T-helper 22 cell (primary cell): ENCODE results near the gene ANGPT4.
"Not testable (repeated sequence)": the region's sequence is repeated elsewhere in the genome, so short reads cannot be mapped to it uniquely, and the experiment has no call there.

ENCODE experiments used
- DNase-seq: peaks from one replicate; pipeline ENCODE4 v3.0.0-alpha.2; 2020; ENCODE audit warnings: low read depth

Gene ANGPT4

GRCh38 chr20:873875-874607, 42.1 kb downstream of the ANGPT4 start:
- DNase-seq, result no peak

- no peak for DNase-seq
Observed at GRCh38 chr20:872855-873520, 43.1 kb downstream of the ANGPT4 start.

GRCh38 chr20:871948-872347, 44.2 kb downstream of the ANGPT4 start:
- DNase-seq, result no peak

GRCh38 chr20:871436-871835, 44.7 kb downstream of the ANGPT4 start:
- DNase-seq, result no peak

- no peak for DNase-seq
Observed at GRCh38 chr20:870758-871157, 45.4 kb downstream of the ANGPT4 start.

- DNase-seq, result no peak
Observed at GRCh38 chr20:869606-870005, 46.5 kb downstream of the ANGPT4 start.

- DNase-seq, result no peak
Observed at GRCh38 chr20:868279-868678, 47.9 kb downstream of the ANGPT4 start.

- no peak for DNase-seq
Observed at GRCh38 chr20:865440-865839, 50.7 kb downstream of the ANGPT4 start.

GRCh38 chr20:860891-861290, 55.2 kb downstream of the ANGPT4 start:
- no peak for DNase-seq

- no peak for DNase-seq
Observed at GRCh38 chr20:859751-860231, 56.3 kb downstream of the ANGPT4 start.

GRCh38 chr20:858011-858410, 58.1 kb downstream of the ANGPT4 start:
- no peak for DNase-seq

- DNase-seq, result no peak
Observed at GRCh38 chr20:856361-856775, 59.8 kb downstream of the ANGPT4 start.

GRCh38 chr20:855466-856360, 60.4 kb downstream of the ANGPT4 start:
- DNase-seq, result no peak

- no peak for DNase-seq
Observed at GRCh38 chr20:854601-855000, 61.5 kb downstream of the ANGPT4 start.

- no peak for DNase-seq
Observed at GRCh38 chr20:853406-853996, 62.6 kb downstream of the ANGPT4 start.

- DNase-seq, result not testable (repeated sequence)
Observed at GRCh38 chr20:848731-849130, 67.4 kb downstream of the ANGPT4 start.

- DNase-seq, result no peak
Observed at GRCh38 chr20:848193-848592, 67.9 kb downstream of the ANGPT4 start.

- DNase-seq, result peak; percentile 40
Observed at GRCh38 chr20:846894-847278, 69.2 kb downstream of the ANGPT4 start.

GRCh38 chr20:845941-846893, 69.9 kb downstream of the ANGPT4 start:
- no peak for DNase-seq

GRCh38 chr20:845226-845868, 70.8 kb downstream of the ANGPT4 start:
- no peak for DNase-seq
